ENCODE results near the gene SYNE2. TPM values are rescaled to one million over a fixed set of nuclear protein-coding genes. Genes with fewer than 3 reads are reported as not detected.

Gene SYNE2
- total and polyA plus RNA-seq, 2 of the 8 experiments (the other 6 are each of a cell fraction or from before 2014, with no cell fraction given) = 32.6 to 46.1 TPM

DNA sequence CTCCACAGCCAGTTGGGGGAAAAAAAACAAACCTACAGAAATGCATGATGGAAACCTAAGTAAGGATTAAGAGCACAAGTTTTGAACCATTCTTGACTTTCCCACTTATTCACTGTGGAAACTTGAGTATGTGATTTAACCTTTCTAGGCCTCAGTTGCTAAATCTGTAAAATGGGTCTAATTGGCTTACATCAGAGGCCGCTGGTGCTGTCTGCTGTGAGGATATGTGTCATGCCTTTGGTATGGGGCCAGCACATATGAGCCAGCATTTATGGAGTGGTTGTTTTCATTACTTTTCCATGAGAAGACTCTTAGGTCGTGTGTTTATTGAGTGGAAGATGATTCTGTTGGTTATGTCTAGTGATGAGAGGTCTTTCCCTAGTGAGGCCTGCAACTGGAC is 339.0 kb downstream of the SYNE2 start:
- H3K79me2 ChIP-seq (ENCODE audit: control insufficient read depth in 1 of 2, insufficient read depth in 2 of 2, low read length in 2 of 2) = no peaks in the 10 kb centered on the region
- WGBS, 2 experiments (ENCODE audit: extremely low coverage in 1 of 2, insufficient coverage in 1 of 2, insufficient read length in 1 of 2, insufficient replicate concordance in 2 of 2, low coverage in 1 of 2, low lambda C conversion rate in 2 of 2, missing lambda C conversion rate in 1 of 2) = 89% methylated on average over 2 of the region's 2 CpGs; no CpG with 5 or more reads in 1 of the 2 experiments
- H4K5ac ChIP-seq (ENCODE audit: insufficient read length, low read depth, low read length) = no peak overlapping the region
- H3K36me3 ChIP-seq (ENCODE audit: control insufficient read depth in 2 of 4, insufficient read depth in 4 of 4, low read length in 3 of 4) = peaks cover 0 to 25% (median 1%) of the 10 kb centered on the region in 4 experiments; a peak in 6 of 8 replicates
- no peak overlapping the region for H4K91ac ChIP-seq (replicated peaks; ENCODE audit: insufficient read length, low read length)
- H2AFZ ChIP-seq (ENCODE audit: low read length) = no peak overlapping the region
- no peaks in the 10 kb centered on the region for H3K79me1 ChIP-seq (ENCODE audit: low read depth, low read length)
- no peak overlapping the region for H2BK15ac ChIP-seq (ENCODE audit: low read length)
- H3K9ac ChIP-seq (replicated peaks in 1 of 4; ENCODE audit: extremely low read depth in 1 of 4, low read depth in 3 of 4, low read length in 3 of 4) = no peak overlapping the region
- H3K27me3 ChIP-seq (replicated peaks in 1 of 4; ENCODE audit: control insufficient read depth in 3 of 4, extremely low read depth in 1 of 4, insufficient read depth in 3 of 4, low read length in 3 of 4) = no peaks in the 10 kb centered on the region
- ChIA-PET CTCF (ENCODE audit: partially characterized antibody) (interaction anchor here (1.5 to 1.8 kb wide), 2 partner anchors 9 to 113 kb away, joined by 3 to 4 read pairs; no protein-coding TSS in a partner anchor), POLR2A (ENCODE audit: partially characterized antibody) (interaction anchor here (1.2 kb wide), 1 partner anchor 48 kb away, joined by 3 read pairs; no protein-coding TSS in a partner anchor)
- no peak overlapping the region for H2BK12ac ChIP-seq (ENCODE audit: low read depth, low read length)
- H3K56ac ChIP-seq (replicated peaks; ENCODE audit: insufficient read length, low read depth, low read length) = no peak overlapping the region
- DNase-seq (ENCODE audit: low read depth in 1 of 2, low spot score in 2 of 2) = no peak
- no peaks in the 10 kb centered on the region for H4K20me1 ChIP-seq (replicated peaks in 1 of 2; ENCODE audit: control insufficient read depth in 1 of 2, insufficient read depth in 2 of 2, low read length in 2 of 2)
- H3K27ac ChIP-seq (ENCODE audit: low read depth, low read length) = no peak overlapping the region
- no peak overlapping the region for H2BK5ac ChIP-seq (ENCODE audit: low read depth, low read length)
- TF ChIP-seq KDM1A (IDR thresholded peaks at IDR 0.05; ENCODE audit: borderline replicate concordance, low read length) = peak; percentile 37; the same call in 1 of the 2 replicates
- no peak for TF ChIP-seq CTBP2 (IDR thresholded peaks at IDR 0.05; ENCODE audit: borderline replicate concordance, insufficient read depth, insufficient read length, low read length)
- H4K8ac ChIP-seq (ENCODE audit: extremely low read depth, insufficient read depth, low read length) = no peak overlapping the region
- H3K14ac ChIP-seq (ENCODE audit: insufficient read length) = no peak overlapping the region
- FAIRE-seq = no peak
- no peak overlapping the region for H2BK20ac ChIP-seq (ENCODE audit: low read length)
- no peaks in the 10 kb centered on the region for H3K9me3 ChIP-seq (ENCODE audit: insufficient read depth in 2 of 2, low read depth in 1 of 2, low read length in 1 of 2)
- H3K23ac ChIP-seq (ENCODE audit: insufficient read length) = no peak overlapping the region
- H3K4me3 ChIP-seq (ENCODE audit: extremely low read depth in 1 of 4, insufficient read depth in 2 of 4, low read depth in 3 of 4, low read length in 4 of 4) = no peak overlapping the region
- H2BK120ac ChIP-seq (replicated peaks; ENCODE audit: low read depth, low read length) = no peak overlapping the region
- no peak overlapping the region for H2AK5ac ChIP-seq (ENCODE audit: low read depth, low read length)
- no peak overlapping the region for H3K4ac ChIP-seq (replicated peaks; ENCODE audit: insufficient read length, low read depth, low read length)
- peaks cover 3 to 21% (median 14%) of the 10 kb centered on the region in 4 experiments for H3K4me1 ChIP-seq (replicated peaks in 1 of 4; ENCODE audit: control insufficient read depth in 3 of 4, insufficient read depth in 4 of 4, low read length in 3 of 4)
- H3K18ac ChIP-seq (ENCODE audit: extremely low read depth, low read length) = no peak overlapping the region
- no peaks in the 10 kb centered on the region; the same call in 1 of the 2 replicates for H3K23me2 ChIP-seq (ENCODE audit: low read depth, low read length)
- H3K4me2 ChIP-seq (ENCODE audit: insufficient read depth in 1 of 2, low read depth in 2 of 2, low read length in 2 of 2) = no peak overlapping the region

Measured in H1 (cell line).